Pulmonary artery endothelial cell (primary cell): ENCODE results near the gene GH1. TPM values are rescaled to one million over a fixed set of nuclear protein-coding genes. Genes with fewer than 3 reads are reported as not detected.
"Not testable (repeated sequence)": the region's sequence is repeated elsewhere in the genome, so short reads cannot be mapped to it uniquely, and the experiment has no call there.

Experiments used
- DNase-seq: peaks from one replicate; pipeline ENCODE4 v3.0.0-alpha.2; 2011; ENCODE audit warnings: low read depth, low spot score
- total RNA-seq: library from RNA; depleted of rRNA; stranded (reverse); fragments of >200 nt; gene quantifications from 2 replicates; pipeline ENCODE4 v1.2.3, GENCODE V29; 2014

The GH1 gene
- total RNA-seq, 1 donor from 2014 or later, result not detected

GRCh38 chr17:63926164-63926563 lies 7.5 kb upstream of the GH1 start:
- no peak for DNase-seq

DNA sequence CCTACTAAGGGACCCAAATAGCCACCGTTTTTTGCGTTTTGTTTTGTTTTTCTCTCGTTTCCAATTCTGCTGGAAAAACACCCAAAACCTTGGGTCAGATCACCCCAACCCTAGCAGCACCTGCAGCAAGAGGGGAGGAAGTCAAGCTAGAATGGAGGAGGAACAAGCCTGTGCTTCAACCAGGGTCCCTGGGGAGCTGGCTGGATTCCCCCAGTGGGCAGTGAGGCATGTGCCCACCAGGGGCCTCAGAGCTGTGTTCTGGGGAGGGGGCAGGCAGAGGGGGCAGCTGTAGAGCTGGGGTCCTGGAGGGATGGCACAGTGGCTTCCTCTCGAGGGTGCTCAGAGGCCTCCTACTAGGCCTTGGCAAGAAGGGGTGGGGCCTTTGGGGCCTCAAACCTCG lies 7.0 kb upstream of the GH1 start:
- DNase-seq, result no peak

GRCh38 chr17:63922402-63922801 lies 3.8 kb upstream of the GH1 start:
- not testable (repeated sequence) for DNase-seq

DNA sequence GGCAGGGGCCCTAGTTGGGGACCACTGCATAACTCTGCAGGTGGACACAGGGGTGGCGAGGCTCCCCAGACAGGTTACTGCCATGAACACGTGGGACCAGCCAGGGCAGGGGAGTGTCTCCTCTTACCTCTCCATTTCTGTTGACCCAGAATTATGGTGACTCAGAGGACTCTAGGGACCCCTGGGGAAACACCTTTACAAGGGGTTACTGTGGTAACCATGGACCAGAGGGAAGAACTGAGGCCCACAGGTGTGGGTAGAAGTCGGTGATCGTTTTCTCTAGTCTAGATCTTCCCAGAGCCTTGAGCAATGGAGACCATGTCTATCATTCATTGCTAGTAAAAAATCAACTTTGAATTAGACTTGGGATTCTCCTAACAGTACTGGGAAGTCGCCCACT lies 2.1 kb upstream of the GH1 start:
- DNase-seq, result not testable (repeated sequence)

DNA sequence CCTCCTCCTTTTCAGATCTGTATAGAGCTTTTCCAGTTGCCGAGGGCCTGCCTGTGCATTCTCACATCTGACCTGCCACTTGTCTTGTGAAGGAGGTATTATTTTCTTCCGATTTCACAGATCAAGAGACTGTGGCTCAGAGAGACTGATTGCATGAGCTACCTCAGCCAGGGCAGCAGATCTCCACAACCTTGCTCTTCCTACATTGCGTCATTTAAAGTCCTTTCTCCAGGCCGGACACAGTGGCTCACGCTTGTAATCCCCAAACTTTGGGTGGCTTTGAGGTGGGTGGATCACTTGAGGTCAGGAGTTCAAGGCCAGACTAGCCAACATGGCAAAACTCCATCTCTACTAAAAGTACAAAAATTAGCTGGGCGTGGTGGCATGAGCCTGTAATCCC lies 1.4 kb upstream of the GH1 start:
- DNase-seq, result not testable (repeated sequence)

GRCh38 chr17:63919311-63919723 lies 678 bp upstream of the GH1 start:
- DNase-seq, result peak; percentile 15

GRCh38 chr17:63918305-63918704 lies 334 bp downstream of the GH1 start:
- no peak for DNase-seq

DNA sequence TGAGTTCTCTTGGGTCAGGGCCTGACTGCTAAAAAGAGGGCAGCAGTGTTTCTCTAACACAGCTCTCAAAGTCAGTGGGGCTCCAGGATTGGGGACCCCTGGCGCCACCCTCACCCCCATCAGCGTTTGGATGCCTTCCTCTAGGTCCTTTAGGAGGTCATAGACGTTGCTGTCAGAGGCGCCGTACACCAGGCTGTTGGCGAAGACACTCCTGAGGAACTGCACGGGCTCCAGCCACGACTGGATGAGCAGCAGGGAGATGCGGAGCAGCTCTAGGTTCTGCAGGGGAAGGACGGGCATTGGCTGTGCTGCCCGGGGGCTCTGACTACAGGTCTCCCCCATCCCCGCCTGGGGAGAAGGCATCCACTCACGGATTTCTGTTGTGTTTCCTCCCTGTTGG lies 993 bp downstream of the GH1 start:
- no peak for DNase-seq

GRCh38 chr17:63917206-63917605 lies 1.4 kb downstream of the GH1 start:
- DNase-seq, result not testable (repeated sequence)

DNA sequence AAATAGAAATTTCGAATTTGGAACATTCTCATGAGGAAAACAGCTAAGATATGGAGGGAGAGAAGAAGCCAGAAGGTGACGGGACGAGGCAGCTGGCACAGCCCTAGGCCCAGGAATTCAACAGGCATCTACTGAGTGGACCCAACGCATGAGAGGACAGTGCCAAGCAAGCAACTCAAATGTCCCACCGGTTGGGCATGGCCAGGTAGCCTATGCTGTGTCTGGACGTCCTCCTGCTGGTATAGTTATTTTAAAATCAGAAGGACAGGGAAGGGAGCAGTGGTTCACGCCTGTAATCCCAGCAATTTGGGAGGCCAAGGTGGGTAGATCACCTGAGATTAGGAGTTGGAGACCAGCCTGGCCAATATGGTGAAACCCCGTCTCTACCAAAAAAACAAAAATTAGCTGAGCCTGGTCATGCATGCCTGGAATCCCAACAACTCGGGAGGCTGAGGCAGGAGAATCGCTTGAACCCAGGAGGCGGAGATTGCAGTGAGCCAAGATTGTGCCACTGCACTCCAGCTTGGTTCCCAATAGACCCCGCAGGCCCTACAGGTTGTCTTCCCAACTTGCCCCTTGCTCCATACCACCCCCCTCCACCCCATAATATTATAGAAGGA lies 2.0 kb downstream of the GH1 start:
- no peak for DNase-seq

DNA sequence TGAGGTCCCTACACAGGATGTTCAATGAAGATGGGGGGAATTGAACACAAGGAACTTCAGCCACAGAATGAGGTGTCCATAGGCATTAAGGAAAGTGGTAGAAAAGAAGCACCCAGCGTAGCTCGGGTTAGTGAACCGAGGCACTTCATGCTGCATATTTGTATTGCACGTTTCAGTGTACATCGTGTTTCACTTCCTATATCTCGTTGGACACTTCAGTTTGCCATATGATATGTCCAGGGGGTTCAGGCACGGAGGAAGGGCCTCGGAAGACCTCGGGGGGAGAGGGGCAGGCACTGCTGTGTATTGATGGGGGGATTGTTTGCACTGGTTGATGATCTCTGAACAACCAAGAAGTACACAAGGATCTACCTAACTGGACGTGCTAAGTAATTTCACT lies 2.9 kb downstream of the GH1 start:
- not testable (repeated sequence) for DNase-seq

GRCh38 chr17:63914471-63914870 lies 4.2 kb downstream of the GH1 start:
- DNase-seq, result no peak

GRCh38 chr17:63911657-63912100 lies 7.0 kb downstream of the GH1 start:
- no peak for DNase-seq

GRCh38 chr17:63911041-63911635 lies 7.5 kb downstream of the GH1 start, which contains the start of gene CSHL1:
Gene CSHL1 (minus strand): TSS chr17:63911258. CDS start chr17:63911196, 62 bp downstream.
- DNase-seq, result no peak

- no peak for DNase-seq
Measured at GRCh38 chr17:63910096-63910495, 8.5 kb downstream of the GH1 start.

GRCh38 chr17:63909586-63909985 lies 9.1 kb downstream of the GH1 start:
- not testable (repeated sequence) for DNase-seq

GRCh38 chr17:63907161-63907778 lies 11.4 kb downstream of the GH1 start:
- DNase-seq, result not testable (repeated sequence)

DNA sequence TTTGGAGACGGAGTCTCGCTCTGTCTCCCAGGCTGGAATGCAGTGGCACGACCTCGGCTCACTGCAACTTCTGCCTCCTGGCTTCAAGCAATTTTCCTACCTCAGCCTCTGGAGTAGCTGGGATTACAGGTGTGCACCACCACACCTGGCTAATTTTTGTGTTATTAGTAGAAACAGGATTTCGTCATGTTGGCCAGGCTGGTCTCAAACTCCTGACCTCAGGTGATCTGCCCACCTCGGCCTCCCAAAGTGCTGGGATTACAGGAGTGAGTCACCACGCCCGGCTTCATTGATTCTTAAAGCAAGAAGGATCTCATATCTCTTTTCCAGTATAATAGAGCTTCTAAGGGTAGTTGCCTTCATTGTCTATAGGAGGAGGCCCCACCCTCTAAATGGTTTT lies 13.8 kb downstream of the GH1 start:
- not testable (repeated sequence) for DNase-seq

GRCh38 chr17:63903787-63904201 lies 14.8 kb downstream of the GH1 start:
- DNase-seq, result not testable (repeated sequence)

GRCh38 chr17:63901971-63902370 lies 16.7 kb downstream of the GH1 start:
- not testable (repeated sequence) for DNase-seq

DNA sequence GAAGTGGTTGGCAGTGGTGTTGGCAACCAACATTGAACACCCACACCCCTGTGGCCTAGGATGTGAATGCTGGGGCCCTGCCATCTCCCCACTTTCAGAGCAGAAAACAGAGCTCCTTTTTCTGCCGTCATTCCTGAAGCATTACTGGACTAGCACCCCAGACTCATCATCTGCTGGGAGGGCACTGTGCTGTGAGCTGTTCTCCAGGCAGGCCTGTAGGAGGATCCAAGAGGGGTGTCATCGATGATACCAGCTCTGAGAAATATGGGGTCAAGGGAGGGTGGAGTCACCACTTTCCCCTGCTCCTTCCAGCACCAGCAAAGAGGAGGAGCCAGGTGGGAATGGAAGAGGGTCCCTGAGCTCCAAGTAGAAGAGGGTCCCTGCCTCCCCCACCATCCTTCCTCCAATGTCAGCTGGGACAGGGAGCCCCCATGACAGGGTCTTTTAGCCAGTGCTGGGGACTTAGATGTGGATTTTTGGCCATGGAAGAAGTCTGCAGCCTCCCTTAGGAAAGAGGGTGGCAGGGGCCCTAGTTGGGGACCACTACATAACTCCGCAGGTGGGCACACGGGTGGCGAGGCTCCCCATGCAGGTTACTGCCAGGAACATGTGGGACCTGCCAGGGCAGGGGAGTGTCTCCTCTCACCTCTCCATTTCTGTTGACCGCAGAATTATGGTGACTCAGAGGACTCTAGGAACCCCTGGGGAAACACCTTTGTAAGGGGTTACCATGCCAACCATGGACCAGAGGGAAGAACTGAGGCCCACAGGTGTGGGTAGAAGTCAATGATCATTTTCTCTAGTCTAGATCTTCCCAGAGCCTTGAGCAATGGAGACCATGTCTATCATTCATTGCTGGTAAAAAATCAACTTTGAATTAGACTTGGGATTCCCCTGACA lies 19.5 kb downstream of the GH1 start:
- DNase-seq, result not testable (repeated sequence)
